Tibial nerve (tissue), 4 donors: Measurements from ENCODE around the gene PPP1R14C.

Experiments
- CTCF ChIP-seq, 5 experiments: fragments of 200-600 bp in 3 of 5; fragments of 450-650 bp in 2 of 5; sonication (generic) in 3 of 5; IDR thresholded peaks; one replicate each; pipeline ENCODE4 v1.5.1; 2016 to 2019; ENCODE audit warnings: antibody characterized with exemption in 5 of 5, mild to moderate bottlenecking in 3 of 5, moderate library complexity in 2 of 5
- EP300 ChIP-seq, 2 donors: sonication (generic); formaldehyde crosslinking; IDR thresholded peaks; one replicate each; pipeline ENCODE4 v1.6.1; 2017; ENCODE audit warnings: antibody characterized with exemption in 2 of 2, mild to moderate bottlenecking in 1 of 2
- POLR2A ChIP-seq, 2 donors: fragments of 450-650 bp; IDR thresholded peaks; one replicate each; pipeline ENCODE4 v1.6.1; 2017; ENCODE audit warnings: antibody characterized with exemption in 2 of 2, mild to moderate bottlenecking in 2 of 2, moderate library complexity in 2 of 2

- TF ChIP-seq CTCF (IDR thresholded peaks at IDR 0.05) (no peak), EP300 (IDR thresholded peaks at IDR 0.05) (no peak), POLR2A (IDR thresholded peaks at IDR 0.05) (no peak)
Observed at GRCh38 chr6:150203871-150204545, 61.2 kb downstream of the PPP1R14C start.
